Fibroblast of lung (primary cell): ENCODE results near the gene PDRG1. TPM values are rescaled to one million over a fixed set of nuclear protein-coding genes. Genes with fewer than 3 reads are reported as not detected.

Experiments
- DNase-seq, 2 donors: peaks; one replicate each; pipeline versions ENCODE4 v3.0.0 to v3.0.0-alpha.2; 2010; ENCODE audit warnings: low read depth in 2 of 2
- H2AFZ ChIP-seq: 2 replicates; pipeline ENCODE4 v1.5.1; 2012; ENCODE audit warnings: low read length, control low read depth, inconsistent platforms
- H3K27ac ChIP-seq: 2 replicates; pipeline ENCODE4 v1.5.1; 2011; ENCODE audit warnings: low read length, control low read depth; ENCODE audit not compliant: insufficient read depth
- H3K27me3 ChIP-seq: 2 replicates; pipeline ENCODE4 v1.5.1; 2011; ENCODE audit warnings: mild to moderate bottlenecking, low read length; ENCODE audit not compliant: control insufficient read depth, insufficient read depth
- H3K36me3 ChIP-seq: 2 replicates; pipeline ENCODE4 v1.5.1; 2011; ENCODE audit warnings: low read length; ENCODE audit not compliant: control insufficient read depth, insufficient read depth
- H3K4me1 ChIP-seq: 2 replicates; pipeline ENCODE4 v1.5.1; 2011; ENCODE audit warnings: low read length; ENCODE audit not compliant: control insufficient read depth, insufficient read depth; ENCODE audit errors: extremely low read depth
- H3K4me2 ChIP-seq: 2 replicates; pipeline ENCODE4 v1.5.1; 2011; ENCODE audit warnings: low read length, control low read depth; ENCODE audit not compliant: insufficient read depth; ENCODE audit errors: extremely low read depth
- H3K4me3 ChIP-seq, 4 experiments: fragments of 200-600 bp in 1 of 4; sonication (generic) in 1 of 4; replicated peaks in 1 of 4; 2 replicates each; pipeline ENCODE4 v1.5.1; 2011 to 2016; ENCODE audit warnings: low read length in 4 of 4, low read depth in 3 of 4, mild to moderate bottlenecking in 3 of 4, control low read depth in 2 of 4, inconsistent platforms in 1 of 4, mixed read lengths in 1 of 4; ENCODE audit not compliant: insufficient read depth in 1 of 4; ENCODE audit errors: control extremely low read depth in 1 of 4
- H3K79me2 ChIP-seq: 2 replicates; pipeline ENCODE4 v1.5.1; 2012; ENCODE audit warnings: mild to moderate bottlenecking, low read length, inconsistent platforms; ENCODE audit not compliant: control insufficient read depth, insufficient read depth
- H3K9ac ChIP-seq: 2 replicates; pipeline ENCODE4 v1.5.1; 2011; ENCODE audit warnings: mild to moderate bottlenecking, low read length, control low read depth; ENCODE audit not compliant: insufficient read depth
- H3K9me3 ChIP-seq: 2 replicates; pipeline ENCODE4 v1.5.1; 2012; ENCODE audit warnings: low read depth, low read length; ENCODE audit not compliant: control insufficient read depth, insufficient read depth
- H4K20me1 ChIP-seq: 2 replicates; pipeline ENCODE4 v1.5.1; 2011; ENCODE audit warnings: low read length; ENCODE audit not compliant: control insufficient read depth, insufficient read depth; ENCODE audit errors: extremely low read depth
- EZH2 ChIP-seq: IDR thresholded peaks from 2 replicates; pipeline ENCODE4 v1.5.1; 2012; ENCODE audit warnings: low read length, control low read depth, mild to moderate bottlenecking; ENCODE audit errors: missing control alignments
- polyA plus RNA-seq, 2 donors: library from polyadenylated mRNA; depleted of rRNA in 1 of 2; stranded (reverse) in 1 of 2; unstranded in 1 of 2; fragments of >200 nt; gene quantifications; 2 replicates each; pipeline ENCODE4 v1.2.1, GENCODE V29; 2011 to 2012; ENCODE audit warnings: missing spikeins in 1 of 2
- total RNA-seq: library from RNA; depleted of rRNA; stranded (reverse); fragments of >200 nt; gene quantifications from 2 replicates; pipeline ENCODE4 v1.2.1, GENCODE V29; 2014
- TF ChIP-seq, protein P1 (sequence below), 2 donors: IDR thresholded peaks in 1 of 2; conservative IDR thresholded peaks in 1 of 2; 1 replicate in 1 of 2; 2 replicates in 1 of 2; pipeline ENCODE4 v1.5.1; 2011 to 2012; ENCODE audit warnings: low read length in 2 of 2, control low read depth in 1 of 2, inconsistent platforms in 1 of 2, low read depth in 1 of 2, mild to moderate bottlenecking in 1 of 2

Gene PDRG1
- total and polyA plus RNA-seq, 2 donors (not counting 1 experiment from before 2014, with no cell fraction given) = 5.4 to 14.0 TPM

DNA sequence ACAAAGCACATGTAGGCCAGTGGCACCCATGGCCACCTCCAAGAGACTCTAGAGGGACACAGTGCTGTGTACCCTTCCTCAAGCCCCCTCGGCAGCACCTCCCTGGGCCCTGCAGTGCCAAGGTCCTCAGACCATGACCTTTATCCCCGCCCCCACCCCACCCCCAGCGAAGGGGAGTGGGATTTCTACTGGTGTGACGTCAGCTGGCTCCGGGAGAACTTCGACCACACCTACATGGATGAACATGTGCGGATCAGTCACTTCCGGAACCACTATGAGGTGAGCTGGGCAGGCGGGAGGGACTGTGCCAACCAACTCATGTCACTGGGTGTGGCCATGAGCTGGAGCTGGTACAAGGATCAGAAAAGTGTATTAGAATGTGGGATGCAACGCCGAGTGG, 43.4 kb downstream of the PDRG1 start:
- TF ChIP-seq, protein P1, sequence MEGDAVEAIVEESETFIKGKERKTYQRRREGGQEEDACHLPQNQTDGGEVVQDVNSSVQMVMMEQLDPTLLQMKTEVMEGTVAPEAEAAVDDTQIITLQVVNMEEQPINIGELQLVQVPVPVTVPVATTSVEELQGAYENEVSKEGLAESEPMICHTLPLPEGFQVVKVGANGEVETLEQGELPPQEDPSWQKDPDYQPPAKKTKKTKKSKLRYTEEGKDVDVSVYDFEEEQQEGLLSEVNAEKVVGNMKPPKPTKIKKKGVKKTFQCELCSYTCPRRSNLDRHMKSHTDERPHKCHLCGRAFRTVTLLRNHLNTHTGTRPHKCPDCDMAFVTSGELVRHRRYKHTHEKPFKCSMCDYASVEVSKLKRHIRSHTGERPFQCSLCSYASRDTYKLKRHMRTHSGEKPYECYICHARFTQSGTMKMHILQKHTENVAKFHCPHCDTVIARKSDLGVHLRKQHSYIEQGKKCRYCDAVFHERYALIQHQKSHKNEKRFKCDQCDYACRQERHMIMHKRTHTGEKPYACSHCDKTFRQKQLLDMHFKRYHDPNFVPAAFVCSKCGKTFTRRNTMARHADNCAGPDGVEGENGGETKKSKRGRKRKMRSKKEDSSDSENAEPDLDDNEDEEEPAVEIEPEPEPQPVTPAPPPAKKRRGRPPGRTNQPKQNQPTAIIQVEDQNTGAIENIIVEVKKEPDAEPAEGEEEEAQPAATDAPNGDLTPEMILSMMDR (conservative IDR thresholded peaks at IDR 0.05 in 1 of 2, IDR thresholded peaks at IDR 0.05 in 1 of 2; ENCODE audit: low read depth in 1 of 2, low read length in 2 of 2) = no peak
- no peak for TF ChIP-seq EZH2
- Histone ChIP-seq H3K4me2 (no peak overlapping the region), H3K4me3 (no peak overlapping the region), H3K9me3 (no peaks in the 10 kb centered on the region), H3K27ac (no peak overlapping the region), H3K36me3 (no peaks in the 10 kb centered on the region), H3K9ac (no peak overlapping the region), H3K27me3 (no peaks in the 10 kb centered on the region), H3K79me2 (no peaks in the 10 kb centered on the region), H4K20me1 (no peaks in the 10 kb centered on the region), H3K4me1 (no peaks in the 10 kb centered on the region), H2AFZ (no peak overlapping the region)
- no peak for DNase-seq

DNA sequence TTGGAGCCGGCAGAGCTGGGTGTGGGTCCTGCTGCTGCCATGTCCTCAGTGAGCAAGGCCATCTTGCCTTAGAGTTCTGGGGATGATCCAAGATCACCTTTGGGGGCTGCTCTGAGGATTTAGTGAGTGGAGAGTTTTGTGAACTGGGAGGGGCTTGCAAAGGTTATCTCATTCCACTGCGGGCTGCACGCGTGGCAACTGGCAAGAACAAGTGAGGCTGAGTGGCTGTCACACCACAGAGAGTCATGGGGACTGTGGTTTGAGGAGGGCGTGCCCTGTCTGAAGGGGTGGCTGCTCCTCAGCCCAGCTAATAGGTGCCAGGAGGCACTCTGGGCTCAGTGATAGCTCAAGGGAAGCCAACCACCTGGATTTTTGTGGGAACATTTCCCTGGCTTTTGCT, 43.8 kb downstream of the PDRG1 start:
- H3K4me3 ChIP-seq = no peak overlapping the region
- H2AFZ ChIP-seq = no peak overlapping the region
- no peak overlapping the region for H3K27ac ChIP-seq
- no peak for DNase-seq
- no peaks in the 10 kb centered on the region for H3K36me3 ChIP-seq
- H3K9ac ChIP-seq = no peak overlapping the region
- no peaks in the 10 kb centered on the region for H3K79me2 ChIP-seq
- no peaks in the 10 kb centered on the region for H3K9me3 ChIP-seq
- H3K27me3 ChIP-seq = no peaks in the 10 kb centered on the region
- no peaks in the 10 kb centered on the region for H3K4me1 ChIP-seq
- no peaks in the 10 kb centered on the region for H4K20me1 ChIP-seq
- H3K4me2 ChIP-seq = no peak overlapping the region
- no peak for TF ChIP-seq EZH2

- TF ChIP-seq, protein P1 (conservative IDR thresholded peaks at IDR 0.05 in 1 of 2, IDR thresholded peaks at IDR 0.05 in 1 of 2; ENCODE audit: low read depth in 1 of 2, low read length in 2 of 2) = no peak
- TF ChIP-seq EZH2 = no peak
- Histone ChIP-seq H3K9ac (no peak overlapping the region), H2AFZ (no peak overlapping the region), H3K79me2 (no peaks in the 10 kb centered on the region), H3K4me2 (no peak overlapping the region), H3K4me1 (no peaks in the 10 kb centered on the region), H3K4me3 (no peak overlapping the region), H3K9me3 (no peaks in the 10 kb centered on the region), H3K27ac (no peak overlapping the region), H3K36me3 (no peaks in the 10 kb centered on the region), H4K20me1 (no peaks in the 10 kb centered on the region), H3K27me3 (no peaks in the 10 kb centered on the region)
- no peak for DNase-seq
Measured at GRCh38 chr20:31907046-31907445, 44.8 kb downstream of the PDRG1 start.
